Activated CD4-positive, CD25-positive, alpha-beta regulatory T cell treated with anti-CD3 and anti-CD28 coated beads, Interleukin-2, amount 50 U/mL, for 16 hours (primary cell): ENCODE measurements around the gene VIT.

Source experiments
- DNase-seq: peaks from one replicate; pipeline ENCODE4 v3.0.0-alpha.2; 2020; ENCODE audit warnings: low read depth, low spot score

VIT gene, protein sequence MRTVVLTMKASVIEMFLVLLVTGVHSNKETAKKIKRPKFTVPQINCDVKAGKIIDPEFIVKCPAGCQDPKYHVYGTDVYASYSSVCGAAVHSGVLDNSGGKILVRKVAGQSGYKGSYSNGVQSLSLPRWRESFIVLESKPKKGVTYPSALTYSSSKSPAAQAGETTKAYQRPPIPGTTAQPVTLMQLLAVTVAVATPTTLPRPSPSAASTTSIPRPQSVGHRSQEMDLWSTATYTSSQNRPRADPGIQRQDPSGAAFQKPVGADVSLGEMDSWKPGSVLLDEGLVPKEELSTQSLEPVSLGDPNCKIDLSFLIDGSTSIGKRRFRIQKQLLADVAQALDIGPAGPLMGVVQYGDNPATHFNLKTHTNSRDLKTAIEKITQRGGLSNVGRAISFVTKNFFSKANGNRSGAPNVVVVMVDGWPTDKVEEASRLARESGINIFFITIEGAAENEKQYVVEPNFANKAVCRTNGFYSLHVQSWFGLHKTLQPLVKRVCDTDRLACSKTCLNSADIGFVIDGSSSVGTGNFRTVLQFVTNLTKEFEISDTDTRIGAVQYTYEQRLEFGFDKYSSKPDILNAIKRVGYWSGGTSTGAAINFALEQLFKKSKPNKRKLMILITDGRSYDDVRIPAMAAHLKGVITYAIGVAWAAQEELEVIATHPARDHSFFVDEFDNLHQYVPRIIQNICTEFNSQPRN

DNA sequence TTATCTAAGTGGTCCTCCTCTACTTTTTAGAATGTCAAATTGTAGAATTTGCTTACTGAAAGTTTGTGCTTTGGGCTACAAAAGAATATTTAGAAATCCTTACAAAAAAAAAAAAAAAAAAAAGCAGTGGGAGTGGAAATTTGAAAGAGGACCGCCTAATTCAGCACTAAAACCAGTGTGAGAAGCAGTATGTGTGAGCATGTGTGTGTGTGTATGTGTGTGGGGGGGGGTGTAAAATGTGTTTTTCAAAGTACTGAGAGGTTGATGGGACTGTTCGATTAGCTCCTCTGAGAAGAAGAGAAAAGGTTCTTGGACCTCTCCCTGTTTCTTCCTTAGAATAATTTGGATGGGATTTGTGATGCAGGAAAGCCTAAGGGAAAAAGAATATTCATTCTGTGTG is at the start of gene VIT:
Gene VIT, plus strand, starts transcription at position 175 of the 400 bp plus-strand sequence. CDS start 19,664 bp downstream, outside the sequence.
- no peak for DNase-seq

DNA sequence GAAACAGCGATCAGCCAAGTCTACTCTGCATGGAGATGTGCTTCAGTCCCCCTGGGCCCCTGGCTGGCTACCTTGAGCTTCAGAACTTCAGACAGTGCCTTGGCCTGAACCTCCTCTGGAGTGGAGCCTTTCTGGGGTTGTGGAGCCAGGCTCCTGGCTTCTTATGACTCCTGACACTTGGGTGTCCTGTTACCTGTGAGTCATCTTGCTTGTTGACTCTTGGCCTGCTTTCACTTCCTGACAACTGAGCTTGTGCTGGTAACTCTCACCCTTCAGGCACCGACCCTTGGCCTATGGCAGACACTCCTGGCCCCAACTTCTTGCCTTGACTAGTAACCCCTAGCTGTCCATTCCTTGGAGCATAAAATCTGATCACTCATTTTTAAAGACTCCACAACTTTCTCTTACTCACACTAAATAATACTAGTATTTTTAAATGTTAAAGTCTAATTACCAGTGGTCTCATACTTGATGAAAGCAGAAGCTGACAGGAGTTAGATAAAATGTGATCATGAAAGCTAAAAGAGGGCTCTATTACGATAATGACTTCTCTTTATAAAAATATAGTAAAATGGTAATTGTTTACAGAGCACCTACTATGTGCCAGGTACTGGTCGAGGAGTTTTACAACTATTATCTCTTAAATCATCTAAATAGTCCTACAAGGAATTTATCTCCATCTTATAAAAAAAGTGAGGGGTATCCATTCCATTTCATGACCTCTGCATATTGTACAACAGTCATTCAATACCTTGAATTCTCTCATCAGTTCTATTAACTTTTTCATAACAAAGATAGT is 46.3 kb upstream of the VIT start:
- no peak for DNase-seq

DNA sequence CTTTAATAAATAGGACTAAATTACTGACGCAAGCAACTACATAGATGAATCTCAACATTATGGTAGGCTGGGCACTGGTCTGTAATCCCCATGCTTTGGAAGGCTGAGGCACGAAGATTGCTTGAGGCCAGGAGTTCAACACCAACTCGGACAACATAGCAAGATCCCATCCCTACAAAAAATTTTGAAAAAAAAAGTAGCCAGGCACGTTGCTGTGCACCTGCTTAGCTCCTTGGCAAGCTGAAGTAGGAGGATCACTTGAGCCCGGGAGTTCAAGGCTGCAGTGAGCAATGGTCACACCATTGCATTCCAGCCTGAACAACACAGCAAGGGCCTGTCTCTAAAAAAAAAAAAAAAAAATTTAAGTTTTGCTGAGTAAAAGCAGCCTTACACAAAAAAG is 43.4 kb upstream of the VIT start:
- DNase-seq: no peak

DNA sequence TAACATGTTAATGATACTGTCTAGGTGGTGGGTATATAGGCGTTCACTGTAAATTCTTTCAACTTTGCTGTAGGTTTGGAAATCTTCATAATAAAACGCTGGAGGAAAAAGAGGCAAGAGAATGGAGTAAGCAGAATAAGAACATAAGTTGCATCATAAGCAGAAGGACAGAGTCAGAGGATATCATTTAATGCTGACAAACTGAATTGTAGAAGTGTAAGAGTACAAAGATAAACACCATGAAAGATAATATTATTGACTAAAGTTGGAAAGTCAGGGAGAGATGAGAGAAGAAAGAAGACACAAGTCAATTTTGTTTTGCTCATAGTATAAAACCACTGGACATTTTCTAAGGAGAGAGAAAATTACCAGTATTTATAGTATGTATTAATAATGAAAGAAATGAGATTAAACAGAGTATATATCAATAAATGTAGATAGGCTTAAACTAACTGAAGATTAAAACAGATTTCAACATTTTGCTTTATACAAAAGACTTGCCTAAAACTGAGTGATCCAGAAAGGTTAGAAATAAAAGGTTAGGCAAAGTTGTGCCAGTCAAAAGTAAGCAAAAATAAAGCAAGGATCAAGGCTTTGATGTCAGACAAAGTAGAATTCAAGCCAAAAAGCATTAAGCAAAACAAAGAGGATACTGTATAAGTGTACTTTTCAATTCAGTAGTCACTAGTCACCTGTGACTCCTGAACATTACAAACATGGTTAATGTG is 42.4 kb upstream of the VIT start:
- DNase-seq: no peak

DNA sequence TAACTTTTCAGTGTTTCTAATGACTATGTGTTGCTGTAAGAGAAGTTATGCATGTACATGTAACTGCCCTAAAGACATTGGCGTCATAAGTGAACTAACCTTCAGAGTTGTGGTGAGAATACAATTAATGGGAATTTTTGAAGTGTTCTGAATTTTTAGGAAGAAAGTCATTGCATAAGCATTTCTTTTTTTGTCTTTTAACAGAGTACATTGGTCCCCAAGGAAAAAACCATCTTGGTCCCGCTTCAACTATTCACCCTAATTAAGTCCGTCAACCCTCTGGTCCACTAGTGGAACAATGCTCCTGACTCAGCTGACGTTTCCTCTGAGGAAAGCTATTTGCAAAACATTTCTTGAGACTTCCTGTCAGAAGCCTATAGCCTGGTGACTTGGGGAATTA is 41.1 kb upstream of the VIT start:
- no peak for DNase-seq

DNA sequence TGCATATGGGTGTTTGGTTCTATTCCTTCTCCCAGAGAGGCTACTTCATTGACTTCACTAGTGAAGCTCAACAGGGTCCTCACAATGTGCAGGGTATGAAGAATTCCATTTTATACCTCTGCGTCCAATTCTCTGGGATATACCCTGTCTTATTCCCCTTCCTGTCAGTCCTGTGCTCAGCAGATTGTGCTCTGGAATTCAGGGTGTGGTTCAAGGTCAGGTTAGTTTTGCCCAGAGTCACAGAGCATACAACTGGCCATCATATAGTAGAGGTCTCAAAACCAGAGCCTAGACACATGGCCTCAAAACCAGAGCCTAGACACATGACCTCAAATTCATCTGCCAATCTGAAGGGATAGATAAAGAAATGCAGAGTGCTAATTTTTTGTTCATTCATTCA is 38.8 kb upstream of the VIT start:
- DNase-seq: no peak

DNA sequence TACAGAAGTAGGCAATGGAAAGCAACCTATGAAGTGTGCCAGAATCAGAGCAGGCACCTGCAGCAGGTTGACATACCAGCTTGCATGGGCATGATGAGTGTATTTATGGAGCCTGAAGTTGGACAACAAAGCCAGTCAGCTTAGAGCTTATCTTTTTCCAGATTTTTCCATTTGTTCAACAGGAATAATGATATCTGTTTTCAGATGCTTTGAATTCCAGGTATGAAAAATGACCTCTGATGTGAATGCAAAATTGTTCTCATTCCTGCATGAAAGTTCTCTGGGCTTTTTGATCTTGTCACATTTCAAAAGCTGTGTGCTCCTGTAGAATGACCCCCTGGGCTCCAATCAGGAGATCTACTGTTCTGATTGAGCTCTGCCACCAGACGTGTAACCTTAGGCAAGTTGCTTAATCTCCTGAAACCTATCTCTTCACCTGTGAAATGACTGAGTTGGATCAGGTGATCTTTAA is 38.2 kb upstream of the VIT start:
- DNase-seq: no peak

DNA sequence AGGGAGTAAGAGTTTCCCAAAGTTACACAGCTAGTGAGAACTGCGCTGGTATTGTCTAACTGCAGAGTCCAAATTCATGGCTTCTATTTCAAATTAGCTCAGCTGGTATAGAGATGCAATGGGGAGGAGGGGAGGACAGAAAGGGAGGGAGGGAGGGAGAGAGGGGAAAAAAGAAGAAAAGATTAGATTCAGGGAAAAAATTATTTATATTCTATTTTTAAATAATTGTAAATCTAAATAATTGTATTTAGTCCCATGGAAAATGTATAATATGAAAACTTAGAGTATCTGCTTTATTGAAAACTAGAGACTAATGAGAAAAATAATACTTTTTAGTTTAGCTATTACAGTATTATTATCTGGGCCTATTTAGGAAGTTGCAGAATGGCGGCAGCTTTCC is 37.3 kb upstream of the VIT start:
- no peak for DNase-seq

DNA sequence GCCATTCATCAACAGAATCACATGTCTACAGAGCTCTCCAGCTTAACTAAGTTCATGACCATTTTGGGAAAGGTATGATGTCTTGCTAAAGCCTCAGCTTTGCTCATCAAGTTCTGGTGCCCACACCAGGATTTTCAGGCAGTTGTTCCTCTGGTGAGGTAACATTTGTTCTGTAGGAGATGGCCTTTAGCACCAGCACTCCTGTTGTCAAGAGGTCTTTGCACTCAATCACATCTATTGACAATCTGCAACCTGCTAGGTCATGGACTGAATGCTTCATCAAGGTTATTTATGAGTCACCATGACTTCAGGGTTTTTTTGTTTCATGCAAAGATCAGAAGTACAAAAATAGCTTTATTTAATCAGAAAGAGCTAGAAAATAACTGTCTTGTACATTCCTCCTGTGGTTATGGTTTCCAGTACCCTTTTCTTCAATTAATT is 36.6 kb upstream of the VIT start:
- no peak for DNase-seq

DNA sequence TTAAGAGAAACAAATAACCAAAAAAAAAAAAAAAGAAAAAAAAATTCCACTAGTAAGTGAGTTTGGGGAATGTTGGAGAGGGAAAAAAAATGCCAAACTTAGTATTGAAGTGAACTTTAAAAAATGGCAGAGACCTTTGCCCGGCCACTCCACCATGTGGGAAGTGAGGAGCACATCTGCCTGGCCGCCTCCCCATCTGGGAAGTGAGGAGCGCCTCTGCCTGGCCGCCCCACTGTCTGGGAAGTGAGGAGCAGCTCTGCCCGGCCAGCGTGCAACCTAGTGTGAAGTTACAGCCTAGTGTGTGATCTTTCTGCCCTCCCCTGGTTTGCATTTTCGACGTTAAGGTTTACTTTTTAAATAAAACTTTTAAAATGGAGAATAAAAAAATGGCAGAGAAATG is 33.9 kb upstream of the VIT start:
- DNase-seq: no peak

DNA sequence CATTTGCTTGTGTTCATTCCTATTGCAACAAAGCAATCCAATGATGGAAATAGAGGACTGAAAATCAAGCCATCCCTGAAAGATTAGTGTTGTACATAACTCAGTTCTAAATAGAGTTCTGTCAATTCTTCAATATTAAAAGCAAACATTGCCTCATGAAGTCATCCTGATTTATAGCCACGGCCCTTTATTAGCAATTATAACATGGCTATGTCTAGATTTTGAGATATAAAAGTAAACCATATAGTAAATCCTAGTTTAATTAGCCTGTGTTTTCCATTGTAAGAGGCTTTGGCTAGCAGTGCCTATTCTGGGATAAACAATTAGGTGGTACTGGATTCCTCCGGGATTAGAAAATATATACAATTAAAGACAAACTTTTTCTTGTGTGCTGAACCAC is 33.2 kb upstream of the VIT start:
- DNase-seq: no peak

DNA sequence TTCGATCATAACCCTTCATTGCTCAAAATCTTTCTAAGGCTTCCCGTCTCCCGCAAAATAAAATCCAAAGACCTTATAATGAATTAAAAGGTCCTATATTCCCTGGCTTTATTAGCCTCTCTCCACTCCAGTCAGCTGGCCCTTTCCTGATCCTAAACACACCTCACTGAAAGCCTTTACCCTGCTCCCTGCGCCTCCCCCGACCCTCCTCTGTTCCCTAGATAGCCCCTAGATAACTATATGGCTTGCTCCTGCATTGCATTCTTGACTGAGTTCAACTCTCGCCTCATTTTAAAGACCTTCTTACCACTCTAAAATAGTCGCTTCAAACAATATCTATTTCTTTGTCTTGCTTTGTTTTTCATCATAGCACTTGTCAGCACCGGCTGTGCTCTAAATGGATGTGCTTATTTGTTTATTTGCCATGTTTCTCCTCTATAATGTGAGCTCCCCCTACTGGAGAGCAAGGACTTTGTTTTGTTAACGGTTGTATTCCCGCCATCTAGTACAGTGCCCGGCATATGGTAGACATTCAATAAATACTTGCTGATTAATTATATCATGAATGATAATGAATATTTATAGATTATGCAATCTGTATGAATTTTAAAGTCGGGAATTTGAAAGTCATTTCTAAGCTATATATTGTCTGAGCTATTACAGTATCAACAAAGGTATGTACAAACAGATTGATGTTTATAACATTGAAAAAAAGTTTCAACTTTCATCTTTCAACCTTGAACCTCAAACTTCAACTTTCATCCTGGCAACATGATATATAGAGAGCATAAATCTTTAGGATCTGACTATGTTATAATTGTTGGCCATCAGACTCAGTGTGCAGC is 32.4 kb upstream of the VIT start:
- DNase-seq: no peak

DNA sequence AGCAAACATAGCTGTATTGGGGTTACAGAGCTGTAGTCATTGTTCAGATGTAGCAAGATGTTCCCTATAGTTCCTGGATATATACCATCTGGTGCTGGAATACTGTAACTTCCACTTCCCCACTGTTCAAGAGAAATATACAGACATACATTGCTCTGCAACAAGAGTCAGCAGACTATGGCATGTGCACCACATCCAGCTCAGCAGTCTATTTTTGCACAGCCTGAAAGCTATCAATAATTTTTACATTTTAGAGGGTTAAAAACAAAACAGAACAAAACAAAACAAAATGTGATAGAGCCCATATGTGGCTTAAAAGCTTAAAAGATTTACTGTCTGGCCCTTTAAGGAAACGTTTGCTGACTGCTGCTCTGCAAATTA is 31.8 kb upstream of the VIT start:
- DNase-seq: no peak

DNA sequence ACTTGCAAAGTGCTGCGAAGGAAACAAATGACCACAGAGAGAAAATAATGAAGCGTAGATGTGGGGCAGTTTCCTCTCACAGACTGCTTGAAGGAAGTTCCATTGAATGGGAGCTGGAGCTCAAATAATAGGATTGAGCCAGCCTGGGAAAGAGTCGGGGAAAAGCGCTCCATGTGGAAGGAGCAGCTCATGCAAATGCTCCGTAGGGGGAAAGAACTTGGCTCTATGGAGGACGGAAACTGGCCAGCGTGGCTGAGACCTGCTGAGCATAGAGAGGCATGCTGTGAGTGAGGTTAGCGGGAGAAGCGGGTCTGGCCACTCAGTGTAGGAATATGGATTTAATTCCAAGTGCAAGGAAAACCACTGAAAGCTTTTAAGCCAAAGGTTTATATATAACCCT is 28.6 kb upstream of the VIT start:
- no peak for DNase-seq

DNA sequence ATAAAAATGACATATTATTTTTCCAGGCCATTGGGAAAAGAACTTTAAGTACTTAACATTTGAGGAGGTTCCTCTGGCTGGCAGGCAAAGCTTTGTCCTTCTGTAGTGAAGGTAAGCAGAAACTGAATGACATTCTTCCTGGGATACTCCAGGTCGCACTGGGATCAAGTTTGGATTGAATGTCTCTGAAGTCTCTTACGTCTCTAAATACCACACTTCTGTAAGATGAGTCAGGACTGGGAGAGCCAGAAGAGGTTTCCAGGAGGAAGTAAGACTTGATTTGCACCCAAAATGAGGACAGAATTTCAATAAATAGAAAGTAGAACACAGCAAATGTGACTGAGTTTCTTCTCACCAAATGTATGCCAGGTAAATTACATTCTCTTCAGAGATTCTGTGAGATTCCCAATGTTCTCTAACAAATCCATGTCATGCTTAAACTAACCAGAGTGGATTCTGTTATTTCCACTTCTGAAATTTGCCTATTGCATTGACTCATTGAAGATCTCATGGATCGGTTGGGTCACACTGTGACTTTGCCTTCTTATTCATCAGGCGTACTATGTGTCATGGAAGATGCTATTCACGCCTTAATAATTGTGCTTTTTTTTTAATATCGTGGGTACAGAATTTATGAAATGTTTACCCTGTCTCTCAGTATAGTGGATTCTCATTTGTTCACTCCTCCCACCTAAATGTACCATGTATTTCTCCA is 25.5 kb upstream of the VIT start:
- no peak for DNase-seq

DNA sequence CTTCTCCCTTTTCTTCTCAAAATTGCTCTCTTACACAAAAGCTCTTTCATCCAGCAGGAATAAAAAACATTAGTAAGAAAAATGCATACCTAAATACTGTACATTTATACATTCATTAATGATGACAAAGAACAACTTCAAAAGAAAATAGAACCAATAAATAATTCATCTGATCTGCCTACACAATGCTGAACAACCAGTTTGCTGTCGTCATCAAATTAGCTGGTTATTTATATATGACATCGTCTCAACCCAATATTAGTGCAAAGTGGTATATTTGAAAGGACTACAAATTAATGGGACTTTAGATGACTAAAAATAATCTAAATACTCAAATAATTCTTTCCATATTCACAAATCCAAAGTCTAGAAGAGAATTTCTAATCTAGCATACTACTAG is 24.8 kb upstream of the VIT start:
- DNase-seq: no peak

DNA sequence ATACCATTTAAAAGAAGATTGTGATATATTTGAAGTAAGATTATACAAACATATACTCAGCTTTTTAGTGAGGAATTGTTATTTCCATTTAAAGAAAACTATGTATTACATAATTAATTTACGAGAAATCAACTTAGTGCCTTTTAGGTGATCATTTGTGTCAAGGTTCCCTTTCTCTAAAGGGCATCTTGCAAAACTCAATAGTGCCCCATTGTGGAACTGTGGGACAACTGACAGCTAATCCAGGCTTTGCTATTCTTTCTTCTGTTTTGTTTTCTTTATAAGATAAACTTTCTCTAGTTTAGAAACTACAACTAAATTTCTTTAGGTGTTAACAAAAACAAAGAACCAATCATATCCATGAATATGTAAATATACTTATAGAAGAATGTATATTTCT is 24.3 kb upstream of the VIT start:
- DNase-seq: no peak

DNA sequence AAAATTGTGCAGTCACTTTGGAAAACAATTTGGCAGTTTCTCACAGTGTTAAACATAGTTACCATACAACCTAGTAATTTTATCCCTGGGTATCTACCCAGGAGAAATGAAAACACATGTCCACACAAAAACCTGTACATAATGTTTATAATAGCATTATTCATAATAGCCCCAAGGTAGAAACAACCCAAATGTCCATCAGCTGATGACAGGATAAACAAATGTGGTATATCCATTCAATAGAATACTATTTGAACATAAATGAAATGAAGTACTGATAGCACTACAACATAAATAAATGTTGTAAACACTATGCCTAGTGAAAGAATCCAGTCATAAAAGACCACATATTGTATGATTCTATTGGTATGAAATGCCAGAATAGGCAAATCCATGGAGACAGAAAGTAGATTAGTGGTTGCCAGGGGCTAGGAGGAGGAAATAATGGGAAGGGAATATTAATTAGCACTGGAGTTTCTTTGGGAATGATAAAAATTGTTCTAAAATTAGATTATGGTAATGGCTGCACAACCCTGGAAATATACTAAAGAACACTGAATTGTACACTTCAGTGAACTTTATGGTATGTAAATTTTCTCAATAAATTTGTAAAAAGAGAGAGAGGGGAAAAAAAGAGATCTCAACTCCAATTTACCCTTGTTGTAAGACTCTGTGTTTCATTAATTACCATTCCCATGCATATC is 20.8 kb upstream of the VIT start:
- DNase-seq: no peak

DNA sequence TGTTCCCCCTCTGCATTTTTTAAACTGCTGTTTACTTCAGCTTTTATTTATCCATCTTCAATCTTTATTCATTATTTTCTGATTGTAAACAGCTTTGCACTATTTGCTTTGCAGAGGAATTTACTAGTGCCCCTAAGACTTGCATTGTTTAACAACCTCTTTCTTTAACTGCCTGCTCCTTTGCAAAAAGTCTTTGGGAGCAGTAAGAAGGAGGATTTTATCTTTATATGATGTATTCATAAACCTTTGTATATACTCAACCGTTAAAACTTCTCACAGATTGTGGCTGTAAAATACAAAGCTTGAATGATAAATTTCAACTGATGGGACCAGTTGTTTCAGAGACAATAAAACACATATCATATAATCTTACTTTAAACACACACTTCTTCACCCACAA is 20.1 kb upstream of the VIT start:
- no peak for DNase-seq

DNA sequence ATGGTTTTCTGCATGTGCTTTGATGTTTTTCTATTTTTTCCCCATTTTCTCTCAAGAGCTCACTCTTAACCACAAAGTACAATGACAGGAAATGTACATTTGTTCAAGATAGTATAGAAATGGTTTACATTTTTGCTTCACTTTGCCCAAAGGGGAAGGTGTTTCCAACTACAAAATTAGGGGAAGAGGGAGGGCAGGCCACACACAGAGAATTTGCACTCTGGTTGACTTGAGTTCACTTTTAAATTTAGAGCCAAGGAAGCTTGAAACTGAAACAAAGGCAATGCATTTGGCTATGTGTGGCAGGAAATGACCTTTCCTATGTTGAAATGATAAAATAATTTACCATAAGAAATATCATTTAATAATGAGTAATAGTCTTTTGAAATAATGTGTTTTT is 19.1 kb upstream of the VIT start:
- DNase-seq: no peak
